ENCODE results near the gene RAB27A. TPM values are rescaled to one million over a fixed set of nuclear protein-coding genes. Genes with fewer than 3 reads are reported as not detected.

The RAB27A gene
- total RNA-seq, 4 donors from 2014 or later, result 1.1 to 3.2 (median 1.8) TPM

DNA sequence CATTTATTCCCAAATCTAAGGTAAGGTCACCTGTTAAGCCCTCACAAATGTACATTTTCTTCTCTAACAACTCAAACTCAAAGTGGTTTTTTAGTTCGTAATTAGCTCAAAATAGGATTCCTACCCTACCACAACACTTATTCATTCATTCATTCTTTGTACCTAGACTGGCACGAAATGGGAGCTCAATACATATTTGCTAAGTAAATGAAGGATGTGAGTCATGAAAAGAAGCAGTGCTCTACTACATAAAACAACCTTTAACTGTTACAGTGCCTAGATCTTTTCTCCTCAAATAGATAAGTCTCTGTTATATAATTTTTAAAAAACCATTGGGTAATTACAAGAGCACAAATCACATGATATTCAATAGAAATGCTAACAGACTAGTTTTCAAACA, 105.9 kb downstream of the RAB27A start:
- intact Hi-C loops (cut with DNase I; ENCODE audit: low total_unique reads) (no loop called here), in situ Hi-C loops (cut with MboI; ENCODE audit: low sequenced_read_pairs in 4 of 4) (no loop called here)
- no peak overlapping the region for H3K4me3 ChIP-seq
- H3K36me3 ChIP-seq, result peaks cover 2 to 66% of the 10 kb centered on the region in 2 donors
- H3K4me1 ChIP-seq, result no peaks in the 10 kb centered on the region
- H3K27ac ChIP-seq, result no peak overlapping the region
- ATAC-seq (no peak), DNase-seq (no peak)
- no peak for TF ChIP-seq POLR2A (IDR thresholded peaks at IDR 0.05)
- TF ChIP-seq, protein P1, sequence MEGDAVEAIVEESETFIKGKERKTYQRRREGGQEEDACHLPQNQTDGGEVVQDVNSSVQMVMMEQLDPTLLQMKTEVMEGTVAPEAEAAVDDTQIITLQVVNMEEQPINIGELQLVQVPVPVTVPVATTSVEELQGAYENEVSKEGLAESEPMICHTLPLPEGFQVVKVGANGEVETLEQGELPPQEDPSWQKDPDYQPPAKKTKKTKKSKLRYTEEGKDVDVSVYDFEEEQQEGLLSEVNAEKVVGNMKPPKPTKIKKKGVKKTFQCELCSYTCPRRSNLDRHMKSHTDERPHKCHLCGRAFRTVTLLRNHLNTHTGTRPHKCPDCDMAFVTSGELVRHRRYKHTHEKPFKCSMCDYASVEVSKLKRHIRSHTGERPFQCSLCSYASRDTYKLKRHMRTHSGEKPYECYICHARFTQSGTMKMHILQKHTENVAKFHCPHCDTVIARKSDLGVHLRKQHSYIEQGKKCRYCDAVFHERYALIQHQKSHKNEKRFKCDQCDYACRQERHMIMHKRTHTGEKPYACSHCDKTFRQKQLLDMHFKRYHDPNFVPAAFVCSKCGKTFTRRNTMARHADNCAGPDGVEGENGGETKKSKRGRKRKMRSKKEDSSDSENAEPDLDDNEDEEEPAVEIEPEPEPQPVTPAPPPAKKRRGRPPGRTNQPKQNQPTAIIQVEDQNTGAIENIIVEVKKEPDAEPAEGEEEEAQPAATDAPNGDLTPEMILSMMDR (IDR thresholded peaks at IDR 0.05 in 4 of 5, conservative IDR thresholded peaks at IDR 0.05 in 1 of 5), result no peak
- H3K27me3 ChIP-seq, result no peaks in the 10 kb centered on the region
- H3K9me3 ChIP-seq, result no peaks in the 10 kb centered on the region

DNA sequence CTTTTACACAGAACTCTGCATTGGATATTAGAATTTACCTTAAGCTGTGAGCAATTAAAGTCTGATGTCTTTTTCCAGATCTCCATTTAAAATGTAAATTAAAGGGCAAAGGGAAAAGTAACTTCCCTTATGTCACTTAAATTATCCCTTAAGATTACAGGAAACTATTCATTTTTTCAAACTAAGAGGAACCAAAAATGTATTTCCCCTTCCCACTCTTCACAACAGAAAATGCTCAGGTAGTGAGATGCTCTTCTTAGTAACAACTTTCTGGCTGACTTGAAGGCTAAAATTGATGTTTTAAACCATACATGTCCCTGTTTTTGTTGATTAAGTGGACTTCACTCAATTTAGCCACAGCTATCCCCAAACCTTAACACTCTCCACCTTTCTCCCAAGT, 110.5 kb downstream of the RAB27A start:
- no peak for ATAC-seq
- H3K9me3 ChIP-seq, result no peaks in the 10 kb centered on the region
- in situ Hi-C loops (cut with MboI; ENCODE audit: low sequenced_read_pairs in 4 of 4), result no loop called here
- no peak for DNase-seq
- peaks cover 2 to 72% of the 10 kb centered on the region in 2 donors for H3K36me3 ChIP-seq
- no peak overlapping the region for H3K27ac ChIP-seq
- TF ChIP-seq, protein P1 (IDR thresholded peaks at IDR 0.05 in 4 of 5, conservative IDR thresholded peaks at IDR 0.05 in 1 of 5), result no peak
- no peak for TF ChIP-seq POLR2A (IDR thresholded peaks at IDR 0.05)
- H3K4me3 ChIP-seq, result no peak overlapping the region
- no peaks in the 10 kb centered on the region for H3K4me1 ChIP-seq
- H3K27me3 ChIP-seq, result no peaks in the 10 kb centered on the region
- intact Hi-C loops (cut with DNase I; ENCODE audit: low total_unique reads), result no loop called here

DNA sequence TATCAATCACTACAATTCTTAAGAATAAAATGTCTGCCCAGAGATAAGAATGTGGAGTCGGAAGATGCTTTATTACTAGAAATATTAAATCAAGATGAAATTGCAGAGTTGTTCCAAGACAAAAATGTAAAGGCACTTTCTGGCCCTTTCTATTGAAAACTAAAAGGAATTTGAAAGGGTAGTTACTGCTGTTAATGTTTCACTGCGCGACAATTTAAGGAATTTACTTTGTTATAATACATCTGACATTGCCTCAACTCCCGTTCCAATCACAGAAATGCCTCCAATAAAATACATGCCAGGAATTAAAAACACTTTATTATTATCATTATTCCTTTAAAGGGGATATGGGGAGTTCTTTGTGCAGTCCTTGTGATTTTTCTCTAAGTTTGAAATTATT, 119.3 kb downstream of the RAB27A start:
- Histone ChIP-seq H3K36me3 (peaks cover 0 to 7% of the 10 kb centered on the region in 2 donors), H3K4me3 (no peak overlapping the region), H3K4me1 (no peaks in the 10 kb centered on the region), H3K27ac (no peak overlapping the region), H3K9me3 (no peaks in the 10 kb centered on the region), H3K27me3 (no peaks in the 10 kb centered on the region)
- DNase-seq, result no peak
- intact Hi-C loops (cut with DNase I; ENCODE audit: low total_unique reads), result no loop called here
- no peak for TF ChIP-seq POLR2A (IDR thresholded peaks at IDR 0.05)
- TF ChIP-seq, protein P1 (IDR thresholded peaks at IDR 0.05 in 4 of 5, conservative IDR thresholded peaks at IDR 0.05 in 1 of 5), result no peak
- ATAC-seq, result no peak
- in situ Hi-C loops (cut with MboI; ENCODE audit: low sequenced_read_pairs in 4 of 4), result no loop called here

DNA sequence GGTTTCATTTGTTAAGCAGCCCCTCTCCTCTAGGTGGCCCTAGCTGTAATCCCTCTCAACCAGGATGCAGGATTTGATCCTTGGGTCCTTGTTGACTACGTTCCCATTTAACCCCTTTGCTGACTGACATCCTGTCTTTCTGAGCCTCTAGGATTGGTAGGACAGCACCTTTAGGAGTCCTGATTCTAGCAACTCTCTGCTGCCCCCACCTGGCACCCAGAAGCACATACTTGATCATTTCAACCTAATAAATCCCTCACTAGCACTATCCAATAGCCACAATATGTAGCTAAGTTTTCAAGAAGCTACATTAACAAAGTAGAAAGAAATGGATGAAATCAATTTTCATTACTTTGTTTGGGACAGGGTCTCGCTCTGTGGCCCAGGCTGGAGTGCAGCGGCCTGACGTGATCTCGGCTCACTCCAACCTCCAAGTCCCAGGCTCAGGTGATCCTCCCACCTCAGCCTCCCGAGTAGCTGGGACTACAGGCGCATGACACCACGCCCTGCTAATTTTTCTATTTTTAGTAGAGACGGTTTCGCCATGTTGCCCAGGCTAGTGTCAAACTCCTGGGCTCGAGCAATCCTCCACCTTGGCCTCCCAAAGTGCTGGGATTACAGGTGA, 121.2 kb downstream of the RAB27A start:
- in situ Hi-C loops (cut with MboI; ENCODE audit: low sequenced_read_pairs in 4 of 4) (no loop called here), intact Hi-C loops (cut with DNase I; ENCODE audit: low total_unique reads) (no loop called here)
- TF ChIP-seq, protein P1 (IDR thresholded peaks at IDR 0.05 in 4 of 5, conservative IDR thresholded peaks at IDR 0.05 in 1 of 5), result peak in 3 of 5 experiments; percentile 5 to 50 (median 25)
- no peak for TF ChIP-seq POLR2A (IDR thresholded peaks at IDR 0.05)
- Histone ChIP-seq H3K4me3 (no peak overlapping the region), H3K36me3 (no peaks in the 10 kb centered on the region), H3K27ac (no peak overlapping the region), H3K27me3 (no peaks in the 10 kb centered on the region), H3K9me3 (no peaks in the 10 kb centered on the region), H3K4me1 (no peaks in the 10 kb centered on the region)
- ATAC-seq, result no peak
- DNase-seq, result no peak

DNA sequence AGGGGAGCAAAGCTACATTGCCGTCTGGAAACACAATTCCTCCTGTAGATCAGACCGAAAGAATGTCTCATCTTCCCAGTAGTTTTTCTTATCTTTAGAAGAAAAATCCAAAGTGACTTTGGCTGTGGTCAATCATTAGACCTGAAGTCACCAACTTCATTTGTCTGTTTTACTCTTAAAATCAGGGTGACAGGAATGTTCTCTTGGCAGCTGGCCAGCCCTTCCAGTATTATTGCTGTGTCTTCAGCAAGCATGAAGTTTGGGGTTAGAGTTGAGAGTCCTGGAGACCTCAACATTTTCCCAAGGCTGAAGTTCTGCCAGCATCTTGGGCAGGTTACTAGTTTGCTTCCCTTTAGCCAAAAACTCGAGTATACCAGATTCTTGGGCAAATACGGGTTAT, 125.3 kb downstream of the RAB27A start:
- H3K27ac ChIP-seq, result no peak overlapping the region
- intact Hi-C loops (cut with DNase I; ENCODE audit: low total_unique reads), result no loop called here
- H3K36me3 ChIP-seq, result no peaks in the 10 kb centered on the region
- DNase-seq (no peak), ATAC-seq (no peak)
- H3K9me3 ChIP-seq, result no peaks in the 10 kb centered on the region
- TF ChIP-seq POLR2A (IDR thresholded peaks at IDR 0.05), result no peak
- TF ChIP-seq, protein P1 (IDR thresholded peaks at IDR 0.05 in 4 of 5, conservative IDR thresholded peaks at IDR 0.05 in 1 of 5), result no peak
- no peak overlapping the region for H3K4me3 ChIP-seq
- H3K27me3 ChIP-seq, result no peaks in the 10 kb centered on the region
- in situ Hi-C loops (cut with MboI; ENCODE audit: low sequenced_read_pairs in 4 of 4), result no loop called here
- no peaks in the 10 kb centered on the region for H3K4me1 ChIP-seq

All from gastrocnemius medialis (tissue), 4 donors.